WTC11 (cell line): ENCODE measurements around the gene MRNIP. TPM values are rescaled to one million over a fixed set of nuclear protein-coding genes. Genes with fewer than 3 reads are reported as not detected.

Source experiments
- ATAC-seq: fragments of 200-7000 bp; cut with Tn5 transposase; 2 replicates; pipeline ENCODE4 v1.10.0; 2021; ENCODE audit warnings: mild to moderate bottlenecking, moderate library complexity
- CTCF ChIA-PET: fragments of 300-600 bp; sonication (Branson Sonifier 250); formaldehyde crosslinking; loops from one replicate; lab custom pipeline; 2021; ENCODE audit warnings: antibody characterized with exemption; lab: Charles Lee
- POLR2A ChIA-PET: fragments of 350-600 bp; sonication (Branson Sonifier 250); formaldehyde crosslinking; loops from one replicate; lab custom pipeline; 2021; ENCODE audit warnings: antibody characterized with exemption; lab: Charles Lee
- DNase-seq: peaks from one replicate; pipeline ENCODE4 v3.0.0; 2021; ENCODE audit warnings: low spot score
- H3K27ac Mint-ChIP-seq: 2 replicates; pipeline ENCODE4 v1.8.0; 2021; ENCODE audit warnings: mixed read lengths
- H3K27me3 Mint-ChIP-seq: 2 replicates; pipeline ENCODE4 v1.8.0; 2021; ENCODE audit warnings: low read depth, mild to moderate bottlenecking, moderate library complexity, mixed read lengths
- H3K36me3 Mint-ChIP-seq: 2 replicates; pipeline ENCODE4 v1.8.0; 2021; ENCODE audit warnings: mixed read lengths
- H3K4me1 Mint-ChIP-seq: 2 replicates; pipeline ENCODE4 v1.8.0; 2022; ENCODE audit warnings: mixed read lengths
- H3K4me3 Mint-ChIP-seq: 2 replicates; pipeline ENCODE4 v1.8.0; 2021; ENCODE audit warnings: mild to moderate bottlenecking, moderate library complexity, mixed read lengths
- H3K9me3 Mint-ChIP-seq: 2 replicates; pipeline ENCODE4 v1.8.0; 2021; ENCODE audit warnings: mixed read lengths
- CREB1 ChIP-seq: sonication (generic); formaldehyde crosslinking; IDR thresholded peaks from 2 replicates; pipeline ENCODE4 v1.8.0; 2023; ENCODE audit warnings: mild to moderate bottlenecking, missing genetic modification reagents
- ELF4 ChIP-seq: sonication (generic); formaldehyde crosslinking; IDR thresholded peaks from 2 replicates; pipeline ENCODE4 v1.8.1; 2022; ENCODE audit warnings: low read depth, mild to moderate bottlenecking, moderate library complexity, missing genetic modification reagents
- FOXP1 ChIP-seq: sonication (generic); formaldehyde crosslinking; IDR thresholded peaks from 2 replicates; pipeline ENCODE4 v1.8.0; 2022; ENCODE audit warnings: missing genetic modification reagents, mild to moderate bottlenecking, moderate library complexity, borderline replicate concordance
- GRHL2 ChIP-seq: fragments of 250-450 bp; sonication (Bioruptor Pico); IDR thresholded peaks from 2 replicates; pipeline ENCODE4 v1.8.0; 2022; ENCODE audit warnings: mild to moderate bottlenecking, moderate library complexity; ENCODE audit not compliant: insufficient replicate concordance, severe bottlenecking
- IRF2 ChIP-seq: sonication (generic); formaldehyde crosslinking; IDR thresholded peaks from 2 replicates; pipeline ENCODE4 v1.8.0; 2022; ENCODE audit warnings: low read depth, missing genetic modification reagents, borderline replicate concordance
- MXD4 ChIP-seq: fragments of 250-450 bp; sonication (Bioruptor Pico); IDR thresholded peaks from 2 replicates; pipeline ENCODE4 v1.8.0; 2021; ENCODE audit warnings: mild to moderate bottlenecking, moderate library complexity, borderline replicate concordance
- NFE2L1 ChIP-seq: sonication (generic); formaldehyde crosslinking; IDR thresholded peaks from 2 replicates; pipeline ENCODE4 v1.8.1; 2023; ENCODE audit warnings: missing genetic modification reagents
- OVOL2 ChIP-seq: fragments of 250-450 bp; sonication (Bioruptor Pico); IDR thresholded peaks from 2 replicates; pipeline ENCODE4 v1.9.0; 2021; ENCODE audit warnings: mild to moderate bottlenecking, borderline replicate concordance
- SMAD4 ChIP-seq: sonication (generic); formaldehyde crosslinking; IDR thresholded peaks from 2 replicates; pipeline ENCODE4 v1.8.0; 2022; ENCODE audit warnings: mild to moderate bottlenecking, missing genetic modification reagents
- TEAD1 ChIP-seq: sonication (generic); formaldehyde crosslinking; IDR thresholded peaks from 2 replicates; pipeline ENCODE4 v1.8.0; 2022; ENCODE audit warnings: mild to moderate bottlenecking, missing genetic modification reagents
- TP53 ChIP-seq: sonication (generic); formaldehyde crosslinking; IDR thresholded peaks from 2 replicates; pipeline ENCODE4 v1.8.1; 2023; ENCODE audit warnings: mild to moderate bottlenecking, missing genetic modification reagents
- ZNF317 ChIP-seq: sonication (generic); formaldehyde crosslinking; IDR thresholded peaks from 2 replicates; pipeline ENCODE4 v1.8.1; 2023; ENCODE audit warnings: low read depth, mild to moderate bottlenecking, moderate library complexity, missing genetic modification reagents, borderline replicate concordance
- total RNA-seq: library from RNA; stranded (reverse); gene quantifications from 3 replicates; pipeline ENCODE4 v1.2.3, GENCODE V29; 2021
- TF ChIP-seq, protein P1 (sequence below): sonication (generic); formaldehyde crosslinking; IDR thresholded peaks from 2 replicates; pipeline ENCODE4 v1.8.0; 2022; ENCODE audit warnings: missing genetic modification reagents
- TF ChIP-seq, protein P2 (sequence below): fragments of 250-450 bp; sonication (Bioruptor Pico); conservative IDR thresholded peaks from 2 replicates; pipeline ENCODE4 v1.9.0; 2021; ENCODE audit warnings: mild to moderate bottlenecking
- TF ChIP-seq, protein P3 (sequence below): sonication (generic); formaldehyde crosslinking; IDR thresholded peaks from 2 replicates; pipeline ENCODE4 v1.8.0; 2023; ENCODE audit warnings: missing genetic modification reagents, mild to moderate bottlenecking, borderline replicate concordance
- TF ChIP-seq, protein P4 (sequence below): sonication (generic); formaldehyde crosslinking; IDR thresholded peaks from 2 replicates; pipeline ENCODE4 v1.8.0; 2022; ENCODE audit warnings: mild to moderate bottlenecking, missing genetic modification reagents
- TF ChIP-seq, protein P5 (sequence below): sonication (generic); formaldehyde crosslinking; IDR thresholded peaks from 2 replicates; pipeline ENCODE4 v1.8.0; 2023; ENCODE audit warnings: missing genetic modification reagents

MRNIP gene
- total RNA-seq, 1 experiment from 2014 or later = 42.0 TPM

DNA sequence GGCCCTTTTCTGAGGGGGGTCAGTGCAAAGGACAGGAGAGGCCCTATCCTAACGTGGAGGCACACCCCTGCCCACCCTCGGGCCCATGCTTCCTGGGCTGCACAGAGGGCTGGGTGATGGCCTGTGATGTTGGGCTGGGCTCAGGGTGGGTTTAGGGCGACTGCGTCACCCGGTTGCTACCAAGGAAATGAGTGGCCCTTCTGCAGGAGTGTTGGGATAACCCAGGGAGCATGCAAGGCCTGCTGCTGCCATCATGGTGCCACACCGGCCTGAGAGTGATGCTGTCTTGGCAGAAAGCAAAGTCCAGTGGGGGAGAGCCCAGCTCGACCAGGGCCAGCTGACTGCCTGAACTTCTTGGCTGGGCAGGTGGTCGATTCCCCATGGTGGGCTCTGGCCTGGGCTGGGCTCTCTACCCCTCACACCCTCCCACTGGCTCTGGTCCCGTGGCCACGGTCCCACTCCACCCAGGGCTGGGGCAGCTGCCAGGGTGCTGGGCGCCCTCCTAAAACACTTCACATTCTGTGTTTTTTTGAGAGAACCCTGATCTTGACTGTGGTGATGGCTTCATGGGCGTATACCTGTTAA is 21.5 kb upstream of the MRNIP start:
- Mint-ChIP-seq H3K27ac (no peak overlapping the region), H3K36me3 (peaks cover 53% of the 10 kb centered on the region), H3K9me3 (peaks cover 28% of the 10 kb centered on the region), H3K4me3 (no peak overlapping the region), H3K4me1 (no peaks in the 10 kb centered on the region), H3K27me3 (peaks cover 2% of the 10 kb centered on the region; the same call in 1 of the 2 replicates)
- CTCF ChIA-PET = interaction anchor here (0.6 to 1.3 kb wide), 4 partner anchors 9 to 330 kb away, joined by 3 to 4 read pairs (median 4); no protein-coding TSS in a partner anchor
- POLR2A ChIA-PET = no interaction called here
- ATAC-seq = no peak
- no peak for TF ChIP-seq CREB1 (CRISPR knock-in tag)
- TF ChIP-seq, protein P1, sequence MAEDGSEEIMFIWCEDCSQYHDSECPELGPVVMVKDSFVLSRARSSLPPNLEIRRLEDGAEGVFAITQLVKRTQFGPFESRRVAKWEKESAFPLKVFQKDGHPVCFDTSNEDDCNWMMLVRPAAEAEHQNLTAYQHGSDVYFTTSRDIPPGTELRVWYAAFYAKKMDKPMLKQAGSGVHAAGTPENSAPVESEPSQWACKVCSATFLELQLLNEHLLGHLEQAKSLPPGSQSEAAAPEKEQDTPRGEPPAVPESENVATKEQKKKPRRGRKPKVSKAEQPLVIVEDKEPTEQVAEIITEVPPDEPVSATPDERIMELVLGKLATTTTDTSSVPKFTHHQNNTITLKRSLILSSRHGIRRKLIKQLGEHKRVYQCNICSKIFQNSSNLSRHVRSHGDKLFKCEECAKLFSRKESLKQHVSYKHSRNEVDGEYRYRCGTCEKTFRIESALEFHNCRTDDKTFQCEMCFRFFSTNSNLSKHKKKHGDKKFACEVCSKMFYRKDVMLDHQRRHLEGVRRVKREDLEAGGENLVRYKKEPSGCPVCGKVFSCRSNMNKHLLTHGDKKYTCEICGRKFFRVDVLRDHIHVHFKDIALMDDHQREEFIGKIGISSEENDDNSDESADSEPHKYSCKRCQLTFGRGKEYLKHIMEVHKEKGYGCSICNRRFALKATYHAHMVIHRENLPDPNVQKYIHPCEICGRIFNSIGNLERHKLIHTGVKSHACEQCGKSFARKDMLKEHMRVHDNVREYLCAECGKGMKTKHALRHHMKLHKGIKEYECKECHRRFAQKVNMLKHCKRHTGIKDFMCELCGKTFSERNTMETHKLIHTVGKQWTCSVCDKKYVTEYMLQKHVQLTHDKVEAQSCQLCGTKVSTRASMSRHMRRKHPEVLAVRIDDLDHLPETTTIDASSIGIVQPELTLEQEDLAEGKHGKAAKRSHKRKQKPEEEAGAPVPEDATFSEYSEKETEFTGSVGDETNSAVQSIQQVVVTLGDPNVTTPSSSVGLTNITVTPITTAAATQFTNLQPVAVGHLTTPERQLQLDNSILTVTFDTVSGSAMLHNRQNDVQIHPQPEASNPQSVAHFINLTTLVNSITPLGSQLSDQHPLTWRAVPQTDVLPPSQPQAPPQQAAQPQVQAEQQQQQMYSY (CRISPR knock-in tag) = no peak
- no peak for TF ChIP-seq MXD4 (CRISPR knock-in tag)
- TF ChIP-seq FOXP1 (CRISPR knock-in tag) = no peak
- no peak for TF ChIP-seq ELF4 (CRISPR knock-in tag)
- no peak for TF ChIP-seq TP53 (CRISPR knock-in tag)
- TF ChIP-seq, protein P2, sequence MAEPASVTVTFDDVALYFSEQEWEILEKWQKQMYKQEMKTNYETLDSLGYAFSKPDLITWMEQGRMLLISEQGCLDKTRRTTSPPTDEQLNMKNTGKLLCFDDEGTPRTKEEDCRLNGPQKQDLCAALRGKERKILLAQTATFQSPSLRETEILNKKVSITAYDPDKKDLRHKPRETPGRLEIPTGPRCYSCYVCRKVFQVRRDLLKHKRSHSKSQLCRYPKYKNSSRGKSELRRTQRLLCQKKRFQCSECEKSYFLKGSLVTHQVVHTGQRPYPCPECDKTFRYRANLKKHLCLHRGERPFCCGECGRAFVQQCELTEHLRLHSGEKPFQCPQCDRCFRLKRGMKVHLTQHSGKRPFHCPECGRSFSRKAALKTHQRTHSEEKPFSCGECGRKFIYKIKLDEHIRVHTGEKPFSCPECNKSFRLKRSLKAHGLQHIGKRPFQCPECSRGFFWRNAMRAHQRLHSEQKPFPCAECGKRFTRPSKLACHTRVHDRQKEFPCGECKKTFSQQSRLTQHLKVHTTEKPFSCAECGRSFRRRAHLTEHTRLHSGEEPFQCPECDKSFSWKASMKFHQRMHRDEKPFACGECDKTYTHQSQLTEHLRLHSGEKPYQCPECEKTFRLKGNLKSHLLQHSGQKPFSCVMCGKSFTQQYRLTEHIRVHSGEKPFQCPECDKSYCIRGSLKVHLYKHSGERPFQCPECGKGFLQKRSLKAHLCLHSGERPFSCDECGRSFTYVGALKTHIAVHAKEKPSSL (CRISPR knock-in tag) = no peak
- TF ChIP-seq, protein P3, sequence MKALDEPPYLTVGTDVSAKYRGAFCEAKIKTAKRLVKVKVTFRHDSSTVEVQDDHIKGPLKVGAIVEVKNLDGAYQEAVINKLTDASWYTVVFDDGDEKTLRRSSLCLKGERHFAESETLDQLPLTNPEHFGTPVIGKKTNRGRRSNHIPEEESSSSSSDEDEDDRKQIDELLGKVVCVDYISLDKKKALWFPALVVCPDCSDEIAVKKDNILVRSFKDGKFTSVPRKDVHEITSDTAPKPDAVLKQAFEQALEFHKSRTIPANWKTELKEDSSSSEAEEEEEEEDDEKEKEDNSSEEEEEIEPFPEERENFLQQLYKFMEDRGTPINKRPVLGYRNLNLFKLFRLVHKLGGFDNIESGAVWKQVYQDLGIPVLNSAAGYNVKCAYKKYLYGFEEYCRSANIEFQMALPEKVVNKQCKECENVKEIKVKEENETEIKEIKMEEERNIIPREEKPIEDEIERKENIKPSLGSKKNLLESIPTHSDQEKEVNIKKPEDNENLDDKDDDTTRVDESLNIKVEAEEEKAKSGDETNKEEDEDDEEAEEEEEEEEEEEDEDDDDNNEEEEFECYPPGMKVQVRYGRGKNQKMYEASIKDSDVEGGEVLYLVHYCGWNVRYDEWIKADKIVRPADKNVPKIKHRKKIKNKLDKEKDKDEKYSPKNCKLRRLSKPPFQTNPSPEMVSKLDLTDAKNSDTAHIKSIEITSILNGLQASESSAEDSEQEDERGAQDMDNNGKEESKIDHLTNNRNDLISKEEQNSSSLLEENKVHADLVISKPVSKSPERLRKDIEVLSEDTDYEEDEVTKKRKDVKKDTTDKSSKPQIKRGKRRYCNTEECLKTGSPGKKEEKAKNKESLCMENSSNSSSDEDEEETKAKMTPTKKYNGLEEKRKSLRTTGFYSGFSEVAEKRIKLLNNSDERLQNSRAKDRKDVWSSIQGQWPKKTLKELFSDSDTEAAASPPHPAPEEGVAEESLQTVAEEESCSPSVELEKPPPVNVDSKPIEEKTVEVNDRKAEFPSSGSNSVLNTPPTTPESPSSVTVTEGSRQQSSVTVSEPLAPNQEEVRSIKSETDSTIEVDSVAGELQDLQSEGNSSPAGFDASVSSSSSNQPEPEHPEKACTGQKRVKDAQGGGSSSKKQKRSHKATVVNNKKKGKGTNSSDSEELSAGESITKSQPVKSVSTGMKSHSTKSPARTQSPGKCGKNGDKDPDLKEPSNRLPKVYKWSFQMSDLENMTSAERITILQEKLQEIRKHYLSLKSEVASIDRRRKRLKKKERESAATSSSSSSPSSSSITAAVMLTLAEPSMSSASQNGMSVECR (CRISPR knock-in tag) = no peak
- TF ChIP-seq IRF2 (CRISPR knock-in tag) = no peak
- no peak for TF ChIP-seq GRHL2
- TF ChIP-seq SMAD4 (CRISPR knock-in tag) = no peak
- TF ChIP-seq, protein P4, sequence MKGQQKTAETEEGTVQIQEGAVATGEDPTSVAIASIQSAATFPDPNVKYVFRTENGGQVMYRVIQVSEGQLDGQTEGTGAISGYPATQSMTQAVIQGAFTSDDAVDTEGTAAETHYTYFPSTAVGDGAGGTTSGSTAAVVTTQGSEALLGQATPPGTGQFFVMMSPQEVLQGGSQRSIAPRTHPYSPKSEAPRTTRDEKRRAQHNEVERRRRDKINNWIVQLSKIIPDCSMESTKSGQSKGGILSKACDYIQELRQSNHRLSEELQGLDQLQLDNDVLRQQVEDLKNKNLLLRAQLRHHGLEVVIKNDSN (CRISPR knock-in tag) = no peak
- TF ChIP-seq TEAD1 (CRISPR knock-in tag) = no peak
- TF ChIP-seq ZNF317 (CRISPR knock-in tag) = no peak
- no peak for TF ChIP-seq OVOL2
- TF ChIP-seq, protein P5, sequence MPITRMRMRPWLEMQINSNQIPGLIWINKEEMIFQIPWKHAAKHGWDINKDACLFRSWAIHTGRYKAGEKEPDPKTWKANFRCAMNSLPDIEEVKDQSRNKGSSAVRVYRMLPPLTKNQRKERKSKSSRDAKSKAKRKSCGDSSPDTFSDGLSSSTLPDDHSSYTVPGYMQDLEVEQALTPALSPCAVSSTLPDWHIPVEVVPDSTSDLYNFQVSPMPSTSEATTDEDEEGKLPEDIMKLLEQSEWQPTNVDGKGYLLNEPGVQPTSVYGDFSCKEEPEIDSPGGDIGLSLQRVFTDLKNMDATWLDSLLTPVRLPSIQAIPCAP = no peak
- TF ChIP-seq NFE2L1 = no peak
- no peak for DNase-seq
